ENCODE results near the gene APOBEC3F.

- TF ChIP-seq, protein P1, sequence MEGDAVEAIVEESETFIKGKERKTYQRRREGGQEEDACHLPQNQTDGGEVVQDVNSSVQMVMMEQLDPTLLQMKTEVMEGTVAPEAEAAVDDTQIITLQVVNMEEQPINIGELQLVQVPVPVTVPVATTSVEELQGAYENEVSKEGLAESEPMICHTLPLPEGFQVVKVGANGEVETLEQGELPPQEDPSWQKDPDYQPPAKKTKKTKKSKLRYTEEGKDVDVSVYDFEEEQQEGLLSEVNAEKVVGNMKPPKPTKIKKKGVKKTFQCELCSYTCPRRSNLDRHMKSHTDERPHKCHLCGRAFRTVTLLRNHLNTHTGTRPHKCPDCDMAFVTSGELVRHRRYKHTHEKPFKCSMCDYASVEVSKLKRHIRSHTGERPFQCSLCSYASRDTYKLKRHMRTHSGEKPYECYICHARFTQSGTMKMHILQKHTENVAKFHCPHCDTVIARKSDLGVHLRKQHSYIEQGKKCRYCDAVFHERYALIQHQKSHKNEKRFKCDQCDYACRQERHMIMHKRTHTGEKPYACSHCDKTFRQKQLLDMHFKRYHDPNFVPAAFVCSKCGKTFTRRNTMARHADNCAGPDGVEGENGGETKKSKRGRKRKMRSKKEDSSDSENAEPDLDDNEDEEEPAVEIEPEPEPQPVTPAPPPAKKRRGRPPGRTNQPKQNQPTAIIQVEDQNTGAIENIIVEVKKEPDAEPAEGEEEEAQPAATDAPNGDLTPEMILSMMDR (IDR thresholded peaks at IDR 0.05): no peak
- TF ChIP-seq POLR2A (IDR thresholded peaks at IDR 0.05): no peak
- TF ChIP-seq POLR2AphosphoS5 (IDR thresholded peaks at IDR 0.05): no peak
Observed at GRCh38 chr22:39021552-39022250, 19.0 kb upstream of the APOBEC3F start.
